Activated CD4-positive, alpha-beta memory T cell treated with anti-CD3 and anti-CD28 coated beads for 36 hours (primary cell): ENCODE measurements around the gene RNF138. TPM values are rescaled to one million over a fixed set of nuclear protein-coding genes. Genes with fewer than 3 reads are reported as not detected.
"Not testable (repeated sequence)": the region's sequence is repeated elsewhere in the genome, so short reads cannot be mapped to it uniquely, and the experiment has no call there.

ENCODE experiments used
- CTCF ChIA-PET: fragments of 350-600 bp; sonication (Branson Sonifier 250); formaldehyde crosslinking; loops from one replicate; lab custom pipeline; 2021; ENCODE audit warnings: antibody characterized with exemption, inconsistent platforms; lab: Charles Lee
- POLR2A ChIA-PET: fragments of 350-600 bp; sonication (Branson Sonifier 250); formaldehyde crosslinking; loops from one replicate; lab custom pipeline; 2021; ENCODE audit warnings: antibody characterized with exemption; lab: Charles Lee
- DNase-seq: peaks from one replicate; pipeline ENCODE4 v3.0.0-alpha.2; 2020
- H3K27ac Mint-ChIP-seq: one replicate; pipeline ENCODE4 v1.8.0; 2021; ENCODE audit warnings: mixed read lengths
- H3K27me3 Mint-ChIP-seq: one replicate; pipeline ENCODE4 v1.8.0; 2021; ENCODE audit warnings: mixed read lengths
- H3K36me3 Mint-ChIP-seq: one replicate; pipeline ENCODE4 v1.8.0; 2021; ENCODE audit warnings: mixed read lengths
- H3K4me1 Mint-ChIP-seq: one replicate; pipeline ENCODE4 v1.8.0; 2021; ENCODE audit warnings: low read depth, mixed read lengths
- H3K4me3 Mint-ChIP-seq: one replicate; pipeline ENCODE4 v1.8.0; 2021; ENCODE audit warnings: mild to moderate bottlenecking, mixed read lengths
- H3K9me3 Mint-ChIP-seq: one replicate; pipeline ENCODE4 v1.8.0; 2021; ENCODE audit warnings: mixed read lengths
- intact Hi-C: fragments of 100-400 bp; cut with micrococcal nuclease; formaldehyde crosslinking; loops from one replicate; pipeline ENCODE4 v1.15.1; 2023
- total RNA-seq, 2 experiments: library from RNA; stranded (reverse); gene quantifications; one replicate each; pipeline ENCODE4 v1.2.3, GENCODE V29; 2021

Gene RNF138
- total RNA-seq, 2 experiments from 2014 or later = 83.7 to 88.3 TPM

DNA sequence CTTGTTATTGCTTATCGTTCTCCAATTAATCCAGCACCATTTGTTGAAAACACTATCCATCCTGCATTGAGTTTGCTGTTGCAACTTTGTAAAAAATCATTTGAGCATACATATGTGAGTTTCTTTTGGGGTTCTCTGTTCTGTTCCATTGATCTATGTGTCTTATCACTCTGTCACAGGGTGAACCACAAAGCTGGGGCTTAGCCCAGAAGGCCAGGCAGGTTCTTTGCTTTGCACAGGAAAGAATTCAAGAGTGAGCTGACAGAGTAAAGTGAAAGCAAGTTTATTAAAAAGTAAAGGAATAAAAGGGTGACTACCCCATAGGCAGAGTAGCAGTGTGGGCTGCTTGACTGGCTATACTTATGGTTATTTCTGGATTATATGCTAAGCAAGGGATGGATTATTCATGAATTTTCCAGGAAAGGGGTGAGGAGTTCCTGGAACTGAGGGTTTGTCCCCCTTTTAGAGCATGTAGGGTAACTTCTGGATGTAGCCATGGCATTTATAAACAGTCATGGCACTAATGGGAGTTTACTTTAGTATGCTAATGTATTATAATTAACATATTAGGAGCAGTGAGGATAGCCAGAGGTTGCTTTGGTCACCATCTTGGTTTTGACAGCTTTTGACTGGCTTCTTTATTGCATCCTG, 46.8 kb downstream of the RNF138 start:
- POLR2A ChIA-PET = no interaction called here
- peak overlapping the region; percentile 9 for H3K27ac Mint-ChIP-seq
- no peak overlapping the region for H3K4me3 Mint-ChIP-seq
- CTCF ChIA-PET = interaction anchor here (1.6 kb wide), 1 partner anchor 19 kb away, joined by 4 read pairs; no protein-coding TSS in a partner anchor
- intact Hi-C loops = no loop called here
- DNase-seq = no peak
- peaks cover 4% of the 10 kb centered on the region for H3K4me1 Mint-ChIP-seq
- no peaks in the 10 kb centered on the region for H3K36me3 Mint-ChIP-seq
- H3K9me3 Mint-ChIP-seq = no peaks in the 10 kb centered on the region
- no peaks in the 10 kb centered on the region for H3K27me3 Mint-ChIP-seq

DNA sequence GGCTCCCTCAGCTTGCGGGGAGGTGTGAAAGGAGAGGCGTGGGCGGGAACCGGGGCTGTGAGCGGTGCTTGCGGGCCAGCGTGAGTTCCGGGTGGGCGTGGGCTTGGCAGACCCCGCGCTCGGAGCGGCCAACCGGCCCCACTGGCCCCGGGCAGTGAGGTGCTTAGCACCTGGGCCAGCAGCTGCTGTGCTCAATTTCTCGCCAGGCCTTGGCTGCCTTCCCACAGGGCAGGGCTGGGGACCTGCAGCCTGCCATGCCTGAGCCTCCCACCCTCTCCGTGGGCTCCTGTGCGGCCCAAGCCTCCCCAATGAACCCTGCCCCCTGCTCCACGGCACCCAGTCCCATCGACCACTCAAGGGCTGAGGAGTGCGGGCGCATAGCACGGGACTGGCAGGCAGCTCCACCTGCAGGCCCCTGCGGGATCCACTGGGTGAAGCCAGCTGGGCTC, 48.2 kb downstream of the RNF138 start:
- DNase-seq = no peak
- CTCF ChIA-PET = interaction anchor here (0.6 to 1.6 kb wide), 2 partner anchors 18 to 81 kb away, joined by 4 read pairs; no protein-coding TSS in a partner anchor
- POLR2A ChIA-PET = interaction anchor here (0.9 kb wide), 1 partner anchor 12 kb away, joined by 4 read pairs; no protein-coding TSS in a partner anchor
- Mint-ChIP-seq H3K27ac (no peak overlapping the region), H3K27me3 (no peaks in the 10 kb centered on the region), H3K9me3 (no peaks in the 10 kb centered on the region), H3K36me3 (no peaks in the 10 kb centered on the region), H3K4me3 (no peak overlapping the region), H3K4me1 (peaks cover 4% of the 10 kb centered on the region)
- intact Hi-C loops = no loop called here

DNA sequence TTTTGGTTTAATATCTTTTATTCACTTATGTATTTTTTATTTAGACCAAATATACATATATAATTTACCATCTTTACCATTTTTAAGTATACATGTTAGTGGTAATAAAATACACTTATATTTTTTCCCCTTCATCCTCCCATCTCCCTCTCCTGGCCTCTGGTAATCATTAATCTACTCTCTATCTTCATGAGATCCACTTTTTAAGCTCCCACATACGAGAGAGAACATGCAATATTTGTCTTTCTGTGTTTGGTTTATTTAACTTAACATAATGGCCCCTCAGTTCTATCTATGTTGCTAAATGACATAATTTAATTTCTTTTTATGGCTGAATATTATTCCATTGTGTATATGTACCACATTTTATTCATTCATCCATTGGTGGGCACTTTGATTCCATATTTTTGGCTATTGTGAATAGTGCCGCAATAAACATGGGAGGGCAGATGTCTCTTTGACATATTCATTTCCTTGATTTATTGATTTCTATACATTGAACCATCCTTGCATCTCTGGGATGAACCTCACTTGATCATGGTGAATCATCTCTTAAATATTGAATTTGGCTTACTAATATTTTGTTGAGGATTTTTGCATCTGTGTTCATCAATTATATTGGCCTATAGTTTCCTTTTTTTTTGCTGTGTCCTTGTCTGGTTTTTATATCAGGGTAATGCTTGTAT, 56.7 kb downstream of the RNF138 start:
- CTCF ChIA-PET = interaction anchor here (0.6 kb wide), 1 partner anchor 10 kb away, joined by 3 read pairs; no protein-coding TSS in a partner anchor
- intact Hi-C loops = no loop called here
- DNase-seq = no peak
- no peaks in the 10 kb centered on the region for H3K36me3 Mint-ChIP-seq
- H3K4me1 Mint-ChIP-seq = peaks cover 9% of the 10 kb centered on the region
- no peak overlapping the region for H3K4me3 Mint-ChIP-seq
- peaks cover 6% of the 10 kb centered on the region for H3K27me3 Mint-ChIP-seq
- H3K27ac Mint-ChIP-seq = no peak overlapping the region
- POLR2A ChIA-PET = no interaction called here
- H3K9me3 Mint-ChIP-seq = peaks cover 3% of the 10 kb centered on the region

- no peak overlapping the region for H3K4me3 Mint-ChIP-seq
- peaks cover 6% of the 10 kb centered on the region for H3K9me3 Mint-ChIP-seq
- H3K27me3 Mint-ChIP-seq = peaks cover 17% of the 10 kb centered on the region
- H3K27ac Mint-ChIP-seq = no peak overlapping the region
- H3K36me3 Mint-ChIP-seq = no peaks in the 10 kb centered on the region
- intact Hi-C loops = no loop called here
- no peak for DNase-seq
- ChIA-PET CTCF (no interaction called here), POLR2A (no interaction called here)
- peaks cover 11% of the 10 kb centered on the region for H3K4me1 Mint-ChIP-seq
These were observed 61.2 kb downstream of the RNF138 start for GRCh38 chr18:32152705-32153448.

DNA sequence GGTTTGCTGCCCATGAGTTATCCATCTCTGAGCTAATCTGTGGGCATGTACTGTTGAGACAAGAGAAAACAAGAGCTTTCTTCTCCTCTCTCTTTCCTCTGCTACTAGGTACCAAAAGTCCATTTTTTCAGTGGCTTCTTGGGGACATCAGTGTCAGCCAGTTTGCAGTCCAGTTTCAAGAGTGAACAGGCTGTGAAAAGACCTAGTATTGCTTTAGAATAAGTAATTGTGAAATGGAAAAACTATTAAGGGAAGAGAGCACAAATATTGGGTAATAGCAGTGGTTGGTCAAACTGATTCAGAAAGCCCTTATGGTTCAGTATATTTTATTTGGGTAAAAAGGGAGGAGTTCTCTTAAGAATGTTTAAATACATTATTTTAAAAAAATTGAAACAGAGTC, 65.2 kb downstream of the RNF138 start:
- POLR2A ChIA-PET = no interaction called here
- CTCF ChIA-PET = interaction anchor here (1.0 to 7.5 kb wide), 8 partner anchors 10 to 405 kb away, joined by 3 to 144 read pairs (median 12); partner anchors contain the start of gene GAREM1
- H3K4me1 Mint-ChIP-seq = peaks cover 14% of the 10 kb centered on the region
- H3K36me3 Mint-ChIP-seq = no peaks in the 10 kb centered on the region
- no peak overlapping the region for H3K27ac Mint-ChIP-seq
- no peak overlapping the region for H3K4me3 Mint-ChIP-seq
- DNase-seq = no peak
- peaks cover 3% of the 10 kb centered on the region for H3K9me3 Mint-ChIP-seq
- intact Hi-C loops = no loop called here
- peaks cover 17% of the 10 kb centered on the region for H3K27me3 Mint-ChIP-seq

DNA sequence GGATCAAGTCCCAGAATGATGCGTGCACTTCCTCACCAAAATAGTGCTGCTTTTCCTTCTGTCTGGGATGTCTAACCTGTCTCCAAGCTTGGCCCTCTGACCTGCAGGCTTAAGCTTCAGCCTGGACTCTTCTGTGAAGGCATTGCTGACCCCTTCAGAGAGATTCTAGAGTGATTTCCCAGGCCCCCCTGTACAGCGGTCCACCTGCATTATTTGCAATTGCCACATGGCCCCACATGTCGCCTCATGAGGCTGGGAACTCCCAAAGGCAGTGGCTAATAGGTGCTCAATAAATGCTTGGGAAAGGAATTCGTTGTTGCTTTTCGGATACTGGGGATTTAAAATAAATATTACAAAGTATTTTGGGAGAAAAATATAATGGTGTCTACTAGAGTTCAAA, 65.9 kb downstream of the RNF138 start:
- H3K4me1 Mint-ChIP-seq = peaks cover 12% of the 10 kb centered on the region
- peaks cover 3% of the 10 kb centered on the region for H3K9me3 Mint-ChIP-seq

DNA sequence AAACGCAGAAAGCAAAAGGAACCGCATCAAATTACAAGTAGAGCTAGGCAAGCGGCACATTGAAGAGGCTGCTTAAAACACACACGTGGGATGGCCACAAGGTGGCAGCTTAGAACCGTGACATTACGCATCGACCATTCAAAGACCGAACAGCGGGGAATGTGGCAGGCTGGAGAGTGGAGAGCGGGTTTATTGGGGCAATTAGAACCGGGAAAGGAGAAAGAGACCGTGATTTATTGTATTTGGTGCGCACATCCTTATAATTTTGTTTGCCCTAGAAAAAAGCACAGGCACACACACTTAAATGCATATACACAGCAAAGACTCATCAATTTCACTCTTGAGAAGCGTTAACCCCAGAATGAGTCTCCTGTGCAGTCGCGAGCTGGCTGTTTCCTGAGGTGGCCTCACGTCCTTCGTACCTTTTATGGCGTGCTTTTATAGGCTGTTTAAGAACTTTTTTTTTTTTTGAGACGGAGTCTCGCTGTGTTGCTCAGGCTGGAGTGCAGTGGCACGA, 66.5 kb downstream of the RNF138 start:
- Mint-ChIP-seq H3K27ac (peak overlapping the region; percentile 3), H3K9me3 (peaks cover 3% of the 10 kb centered on the region), H3K27me3 (peaks cover 12% of the 10 kb centered on the region), H3K36me3 (no peaks in the 10 kb centered on the region), H3K4me1 (peaks cover 6% of the 10 kb centered on the region), H3K4me3 (peak overlapping the region; percentile 49)
- ChIA-PET POLR2A (interaction anchor here (0.6 kb wide), 2 partner anchors 87 to 341 kb away, joined by 3 read pairs; no protein-coding TSS in a partner anchor), CTCF (interaction anchor here (0.6 to 7.5 kb wide), 39 partner anchors 9 to 404 kb away, joined by 3 to 144 read pairs (median 3); partner anchors contain the start of genes GAREM1, RNF125 and RNF138)
- intact Hi-C loops = loop anchor here (1.0 kb wide), 4 partner anchors 131 to 394 kb away; partner anchors contain the start of gene GAREM1
- DNase-seq = peak; percentile 80

More for the DNA sequence above, 65.9 kb downstream of the RNF138 start:
- Mint-ChIP-seq H3K27me3 (peaks cover 15% of the 10 kb centered on the region), H3K36me3 (no peaks in the 10 kb centered on the region), H3K4me3 (no peak overlapping the region), H3K27ac (no peak overlapping the region)
- CTCF ChIA-PET = interaction anchor here (0.6 to 7.5 kb wide), 38 partner anchors 9 to 405 kb away, joined by 3 to 144 read pairs (median 3); partner anchors contain the start of genes GAREM1, RNF125 and RNF138
- POLR2A ChIA-PET = no interaction called here
- intact Hi-C loops = no loop called here
- DNase-seq = no peak

DNA sequence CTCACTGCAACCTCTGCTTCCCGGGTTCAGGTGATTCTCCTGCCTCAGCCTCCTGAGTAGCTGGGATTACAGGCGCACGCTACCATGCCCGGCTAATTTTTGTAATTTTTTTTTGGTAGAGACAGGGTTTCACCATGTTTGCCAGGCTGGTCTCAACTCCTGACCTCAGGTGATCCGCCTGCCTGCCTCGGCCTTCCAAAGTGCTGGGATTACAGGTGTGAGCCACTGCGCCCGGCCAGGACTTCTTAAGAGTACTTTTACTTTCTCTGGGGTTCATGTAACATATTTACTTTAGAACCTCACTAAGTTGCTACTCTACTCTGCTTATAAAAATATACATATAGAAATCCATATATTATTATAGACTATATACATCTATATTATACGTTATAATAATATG, 67.0 kb downstream of the RNF138 start:
- ChIA-PET POLR2A (interaction anchor here (0.6 kb wide), 2 partner anchors 87 to 341 kb away, joined by 3 read pairs; no protein-coding TSS in a partner anchor), CTCF (interaction anchor here (1.0 to 7.5 kb wide), 20 partner anchors 9 to 404 kb away, joined by 3 to 144 read pairs (median 6); partner anchors contain the start of genes GAREM1 and RNF125)
- not testable (repeated sequence) for H3K36me3 Mint-ChIP-seq, H3K4me1 Mint-ChIP-seq, H3K9me3 Mint-ChIP-seq, H3K27ac Mint-ChIP-seq, DNase-seq
- intact Hi-C loops = loop anchor here (1.0 kb wide), 4 partner anchors 131 to 394 kb away; partner anchors contain the start of gene GAREM1
- Mint-ChIP-seq H3K27me3 (peaks cover 11% of the 10 kb centered on the region), H3K4me3 (peak overlapping the region; percentile 49)

- no peak overlapping the region for H3K27ac Mint-ChIP-seq
- no peaks in the 10 kb centered on the region for H3K9me3 Mint-ChIP-seq
- no peaks in the 10 kb centered on the region for H3K36me3 Mint-ChIP-seq
- H3K4me1 Mint-ChIP-seq = peaks cover 4% of the 10 kb centered on the region
- ChIA-PET CTCF (interaction anchor here (7.5 kb wide), 1 partner anchor 392 kb away, joined by 144 read pairs; no protein-coding TSS in a partner anchor), POLR2A (no interaction called here)
- H3K4me3 Mint-ChIP-seq = no peak overlapping the region
- DNase-seq = no peak
- intact Hi-C loops = no loop called here
- H3K27me3 Mint-ChIP-seq = peaks cover 8% of the 10 kb centered on the region
These were observed 68.9 kb downstream of the RNF138 start for GRCh38 chr18:32160547-32160946.

DNA sequence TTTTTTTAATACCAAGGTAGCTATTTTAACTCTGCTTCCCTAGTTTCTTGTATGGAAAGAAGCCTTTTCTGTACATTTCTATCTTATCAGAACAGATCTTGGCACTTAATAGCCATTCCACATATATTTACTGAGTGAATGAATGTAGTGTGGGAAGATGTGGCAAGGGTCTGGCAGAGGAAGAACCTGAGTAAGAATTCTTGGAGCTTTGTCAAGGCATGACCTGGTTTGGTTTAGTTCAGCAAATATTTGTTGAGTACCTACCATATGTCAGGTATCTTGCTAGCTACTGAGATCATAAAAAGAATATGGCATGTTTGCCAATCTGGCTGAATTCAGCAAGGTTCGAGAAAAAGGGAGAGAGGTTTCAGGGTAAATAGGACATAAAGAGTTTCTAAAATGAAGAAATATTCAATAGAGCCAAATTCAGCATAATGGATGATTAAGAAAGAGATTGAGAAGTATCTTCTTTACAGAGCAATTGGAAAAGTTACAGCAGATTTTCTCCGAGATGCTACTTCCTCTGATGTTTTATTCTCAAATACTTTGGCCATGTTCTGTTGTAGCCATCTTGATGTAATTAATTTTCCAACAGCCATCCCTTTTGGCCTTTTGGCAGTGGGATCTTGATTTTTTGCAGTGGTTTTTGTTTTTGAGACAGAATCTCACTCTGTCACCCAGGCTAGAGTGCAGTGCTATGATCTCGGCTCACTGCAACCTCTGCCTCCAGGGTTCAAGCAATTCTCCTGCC, 76.5 kb downstream of the RNF138 start:
- H3K27me3 Mint-ChIP-seq = peaks cover 2% of the 10 kb centered on the region
- ChIA-PET POLR2A (no interaction called here), CTCF (interaction anchor here (2.7 kb wide), 1 partner anchor 10 kb away, joined by 15 read pairs; no protein-coding TSS in a partner anchor)
- DNase-seq = no peak
- no peaks in the 10 kb centered on the region for H3K4me1 Mint-ChIP-seq
- no peak overlapping the region for H3K4me3 Mint-ChIP-seq
- intact Hi-C loops = no loop called here
- no peaks in the 10 kb centered on the region for H3K9me3 Mint-ChIP-seq
- no peak overlapping the region for H3K27ac Mint-ChIP-seq
- H3K36me3 Mint-ChIP-seq = no peaks in the 10 kb centered on the region

DNA sequence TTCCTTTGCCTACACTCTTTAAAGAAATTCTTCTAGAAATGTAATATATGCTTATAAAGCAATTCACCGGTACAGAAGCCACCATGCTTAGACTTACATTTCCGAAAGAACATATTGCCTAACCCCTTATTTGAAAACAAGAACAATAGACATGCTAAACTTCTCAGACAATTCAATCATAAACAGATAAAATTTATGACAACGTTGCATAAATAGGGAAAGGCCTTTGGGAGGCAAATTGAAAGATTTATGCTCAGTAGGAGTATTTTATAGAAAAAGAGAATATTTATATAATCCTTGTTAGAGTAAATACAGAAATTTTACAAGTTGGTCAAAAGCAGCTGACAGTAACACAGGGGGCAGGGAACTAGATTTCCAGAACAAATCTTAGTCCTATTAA, 82.0 kb downstream of the RNF138 start:
- no peak overlapping the region for H3K27ac Mint-ChIP-seq
- CTCF ChIA-PET = interaction anchor here (0.6 kb wide), 1 partner anchor 139 kb away, joined by 3 read pairs; no protein-coding TSS in a partner anchor
- H3K9me3 Mint-ChIP-seq = no peaks in the 10 kb centered on the region
- H3K36me3 Mint-ChIP-seq = no peaks in the 10 kb centered on the region
- intact Hi-C loops = no loop called here
- H3K4me1 Mint-ChIP-seq = no peaks in the 10 kb centered on the region
- no peak overlapping the region for H3K4me3 Mint-ChIP-seq
- POLR2A ChIA-PET = no interaction called here
- DNase-seq = no peak
- H3K27me3 Mint-ChIP-seq = no peaks in the 10 kb centered on the region
